ENCODE results near the gene ZFAND3. TPM values are rescaled to one million over a fixed set of nuclear protein-coding genes. Genes with fewer than 3 reads are reported as not detected.

ZFAND3 gene
- total and polyA plus RNA-seq, 2 donors (not counting 1 experiment from before 2014, with no cell fraction given), result 21.5 to 40.8 TPM

GRCh38 chr6:37985355-37985754 is 165.8 kb downstream of the ZFAND3 start:
- Histone ChIP-seq H3K27me3 (ENCODE audit: control insufficient read depth, insufficient read depth, low read length) (no peaks in the 10 kb centered on the region), H2AFZ (ENCODE audit: low read length) (no peak overlapping the region), H4K20me1 (ENCODE audit: control insufficient read depth, extremely low read depth, insufficient read depth, low read length) (peaks cover 6% of the 10 kb centered on the region), H3K4me2 (ENCODE audit: extremely low read depth, insufficient read depth, low read length) (no peak overlapping the region), H3K4me1 (ENCODE audit: control insufficient read depth, extremely low read depth, insufficient read depth, low read length) (peaks cover 12% of the 10 kb centered on the region), H3K4me3 (replicated peaks in 1 of 4; ENCODE audit: control extremely low read depth in 1 of 4, insufficient read depth in 1 of 4, low read depth in 3 of 4, low read length in 4 of 4) (no peak overlapping the region), H3K9ac (ENCODE audit: insufficient read depth, low read length) (no peak overlapping the region), H3K9me3 (ENCODE audit: control insufficient read depth, insufficient read depth, low read depth, low read length) (no peaks in the 10 kb centered on the region), H3K79me2 (ENCODE audit: control insufficient read depth, insufficient read depth, low read length) (peaks cover 45% of the 10 kb centered on the region), H3K27ac (ENCODE audit: insufficient read depth, low read length) (no peak overlapping the region), H3K36me3 (ENCODE audit: control insufficient read depth, insufficient read depth, low read length) (no peaks in the 10 kb centered on the region)
- no peak for TF ChIP-seq CTCF (conservative IDR thresholded peaks at IDR 0.05 in 1 of 2, IDR thresholded peaks at IDR 0.05 in 1 of 2; ENCODE audit: low read depth in 1 of 2, low read length in 2 of 2)
- TF ChIP-seq EZH2 (IDR thresholded peaks at IDR 0.05; ENCODE audit: low read length, missing control alignments), result no peak
- no peak for DNase-seq (ENCODE audit: low read depth in 2 of 2)

GRCh38 chr6:37987018-37987417 is 167.5 kb downstream of the ZFAND3 start:
- H2AFZ ChIP-seq (ENCODE audit: low read length), result no peak overlapping the region
- peaks cover 42% of the 10 kb centered on the region for H3K79me2 ChIP-seq (ENCODE audit: control insufficient read depth, insufficient read depth, low read length)
- TF ChIP-seq CTCF (conservative IDR thresholded peaks at IDR 0.05 in 1 of 2, IDR thresholded peaks at IDR 0.05 in 1 of 2; ENCODE audit: low read depth in 1 of 2, low read length in 2 of 2) (no peak), EZH2 (IDR thresholded peaks at IDR 0.05; ENCODE audit: low read length, missing control alignments) (no peak)
- DNase-seq (ENCODE audit: low read depth in 2 of 2), result peak; percentile 39 to 70
- no peaks in the 10 kb centered on the region for H3K27me3 ChIP-seq (ENCODE audit: control insufficient read depth, insufficient read depth, low read length)
- no peak overlapping the region for H3K4me2 ChIP-seq (ENCODE audit: extremely low read depth, insufficient read depth, low read length)
- H3K27ac ChIP-seq (ENCODE audit: insufficient read depth, low read length), result no peak overlapping the region
- peaks cover 4% of the 10 kb centered on the region for H4K20me1 ChIP-seq (ENCODE audit: control insufficient read depth, extremely low read depth, insufficient read depth, low read length)
- no peaks in the 10 kb centered on the region for H3K9me3 ChIP-seq (ENCODE audit: control insufficient read depth, insufficient read depth, low read depth, low read length)
- H3K4me1 ChIP-seq (ENCODE audit: control insufficient read depth, extremely low read depth, insufficient read depth, low read length), result peaks cover 18% of the 10 kb centered on the region
- no peaks in the 10 kb centered on the region for H3K36me3 ChIP-seq (ENCODE audit: control insufficient read depth, insufficient read depth, low read length)
- H3K9ac ChIP-seq (ENCODE audit: insufficient read depth, low read length), result no peak overlapping the region
- no peak overlapping the region for H3K4me3 ChIP-seq (replicated peaks in 1 of 4; ENCODE audit: control extremely low read depth in 1 of 4, insufficient read depth in 1 of 4, low read depth in 3 of 4, low read length in 4 of 4)

GRCh38 chr6:37987559-37987958 is 168.0 kb downstream of the ZFAND3 start:
- DNase-seq (ENCODE audit: low read depth in 2 of 2), result no peak
- Histone ChIP-seq H3K27me3 (ENCODE audit: control insufficient read depth, insufficient read depth, low read length) (no peaks in the 10 kb centered on the region), H3K4me3 (replicated peaks in 1 of 4; ENCODE audit: control extremely low read depth in 1 of 4, insufficient read depth in 1 of 4, low read depth in 3 of 4, low read length in 4 of 4) (no peak overlapping the region), H3K9me3 (ENCODE audit: control insufficient read depth, insufficient read depth, low read depth, low read length) (no peaks in the 10 kb centered on the region), H2AFZ (ENCODE audit: low read length) (no peak overlapping the region), H3K4me2 (ENCODE audit: extremely low read depth, insufficient read depth, low read length) (no peak overlapping the region), H3K9ac (ENCODE audit: insufficient read depth, low read length) (no peak overlapping the region), H3K27ac (ENCODE audit: insufficient read depth, low read length) (peak overlapping the region; percentile 27), H3K4me1 (ENCODE audit: control insufficient read depth, extremely low read depth, insufficient read depth, low read length) (peaks cover 18% of the 10 kb centered on the region), H3K36me3 (ENCODE audit: control insufficient read depth, insufficient read depth, low read length) (no peaks in the 10 kb centered on the region), H3K79me2 (ENCODE audit: control insufficient read depth, insufficient read depth, low read length) (peaks cover 43% of the 10 kb centered on the region), H4K20me1 (ENCODE audit: control insufficient read depth, extremely low read depth, insufficient read depth, low read length) (peaks cover 4% of the 10 kb centered on the region)
- TF ChIP-seq CTCF (conservative IDR thresholded peaks at IDR 0.05 in 1 of 2, IDR thresholded peaks at IDR 0.05 in 1 of 2; ENCODE audit: low read depth in 1 of 2, low read length in 2 of 2) (no peak), EZH2 (IDR thresholded peaks at IDR 0.05; ENCODE audit: low read length, missing control alignments) (no peak)

Data from fibroblast of lung (primary cell).